ENCODE data around the gene FBXW11. TPM values are rescaled to one million over a fixed set of nuclear protein-coding genes. Genes with fewer than 3 reads are reported as not detected.

FBXW11 gene
- total RNA-seq, 1 experiment from 2014 or later = 69.2 TPM

GRCh38 chr5:171813270-171813669, 193.2 kb downstream of the FBXW11 start:
- peak; percentile 51 for DNase-seq
- ChIA-PET POLR2A (ENCODE audit: unreplicated experiment) (no interaction called here), CTCF (no interaction called here)
- no peak overlapping the region for H2AFZ ChIP-seq (ENCODE audit: low read length)
- H3K79me2 ChIP-seq (ENCODE audit: low read length) = no peaks in the 10 kb centered on the region
- H3F3A ChIP-seq (ENCODE audit: low read length, unreplicated experiment) = no peaks in the 10 kb centered on the region
- H3K9me2 ChIP-seq (replicated peaks; ENCODE audit: low read length) = no peaks in the 10 kb centered on the region
- H3K27me3 ChIP-seq (ENCODE audit: low read length) = peaks cover 40% of the 10 kb centered on the region; the same call in 1 of the 2 replicates
- no peak overlapping the region for H3K9ac ChIP-seq (ENCODE audit: low read length)
- no peak overlapping the region for H3K27ac ChIP-seq (ENCODE audit: low read length)
- no peaks in the 10 kb centered on the region; the same call in 1 of the 2 replicates for H3K4me1 ChIP-seq (ENCODE audit: insufficient read depth, low read length)
- no peak for ATAC-seq
- H4K20me1 ChIP-seq (ENCODE audit: low read length) = no peaks in the 10 kb centered on the region
- no peak overlapping the region for H3K4me2 ChIP-seq (ENCODE audit: low read length)
- no peak for TF ChIP-seq EZH2 (IDR thresholded peaks at IDR 0.05; ENCODE audit: low read length, unreplicated experiment)
- no peak for TF ChIP-seq EZH2phosphoT487 (IDR thresholded peaks at IDR 0.05; ENCODE audit: borderline replicate concordance, low read length)
- no peak for TF ChIP-seq CTCF (conservative IDR thresholded peaks at IDR 0.05; ENCODE audit: low read depth, low read length)
- H3K36me3 ChIP-seq (ENCODE audit: low read depth, low read length) = no peaks in the 10 kb centered on the region
- intact Hi-C loops (cut with micrococcal nuclease) = no loop called here
- BruUV-seq (replicated peaks) = no TSS peak
- no peak overlapping the region for H3K4me3 ChIP-seq (ENCODE audit: low read length)
- H3K9me3 ChIP-seq (ENCODE audit: low read length) = no peaks in the 10 kb centered on the region

Other genes with a start within 250 kb of the FBXW11 start
- not detected in 2 replicates for gene SMIM23, start 220.8 kb downstream of the FBXW11 start, total RNA-seq (2014; rRNA removed)
- gene STK10, start 181.6 kb upstream of the FBXW11 start, total RNA-seq (2014; rRNA removed) = 25.7 and 30.1 TPM in 2 replicates
- gene EFCAB9, start 187.5 kb upstream of the FBXW11 start, total RNA-seq (2014; rRNA removed) = not detected in 2 replicates

All from PC-3 (cell line).